Caco-2 (cell line): Measurements from ENCODE around the gene TEX51. TPM values are rescaled to one million over a fixed set of nuclear protein-coding genes. Genes with fewer than 3 reads are reported as not detected.

Experiments used
- BruUV-seq: library from RNA; stranded (reverse); fragments of 400-500 nt; replicated peaks from 2 replicates; lab custom pipeline; 2021; lab: Mats Ljungman, UMichigan
- CTCF ChIA-PET: fragments of 300-600 bp; sonication (Branson Sonifier 250); formaldehyde crosslinking; loops from one replicate; lab custom pipeline; 2022; ENCODE audit warnings: antibody characterized with exemption; lab: Charles Lee
- POLR2A ChIA-PET: fragments of 300-600 bp; sonication (Branson Sonifier 250); formaldehyde crosslinking; loops from one replicate; lab custom pipeline; 2022; ENCODE audit warnings: antibody characterized with exemption; lab: Charles Lee
- DNase-seq, 2 experiments: peaks; one replicate each; pipeline versions ENCODE4 v3.0.0 to v3.0.0-alpha.2; 2020 to 2022
- H3K27me3 ChIP-seq: replicated peaks from 2 replicates; pipeline ENCODE4 v1.6.0; 2011; ENCODE audit warnings: low read length; ENCODE audit not compliant: control insufficient read depth, insufficient read depth
- H3K36me3 ChIP-seq: 2 replicates; pipeline ENCODE4 v1.5.1; 2011; ENCODE audit warnings: low read length; ENCODE audit not compliant: control insufficient read depth, insufficient read depth
- H3K4me1 ChIP-seq: fragments of 250-450 bp; sonication (Bioruptor Pico); 2 replicates; pipeline ENCODE4 v1.5.1; 2020; ENCODE audit warnings: mild to moderate bottlenecking
- H3K4me3 ChIP-seq: 2 replicates; pipeline ENCODE4 v1.5.1; 2011; ENCODE audit warnings: low read depth, mild to moderate bottlenecking, control low read depth, low read length
- H3K9me3 ChIP-seq: fragments of 250-450 bp; sonication (Bioruptor Pico); 2 replicates; pipeline ENCODE4 v1.5.1; 2020; ENCODE audit warnings: mild to moderate bottlenecking, moderate library complexity
- H3K27ac Mint-ChIP-seq: one replicate; pipeline ENCODE4 v1.8.0; 2022; ENCODE audit warnings: mixed read lengths; ENCODE audit not compliant: unreplicated experiment
- H3K27me3 Mint-ChIP-seq: one replicate; pipeline ENCODE4 v1.8.0; 2022; ENCODE audit warnings: mixed read lengths; ENCODE audit not compliant: insufficient read depth, unreplicated experiment
- H3K36me3 Mint-ChIP-seq: one replicate; pipeline ENCODE4 v1.8.0; 2022; ENCODE audit warnings: mild to moderate bottlenecking, mixed read lengths; ENCODE audit not compliant: insufficient read depth, unreplicated experiment
- H3K4me1 Mint-ChIP-seq: one replicate; pipeline ENCODE4 v1.8.0; 2022; ENCODE audit warnings: low read depth, mixed read lengths; ENCODE audit not compliant: unreplicated experiment
- H3K4me3 Mint-ChIP-seq: one replicate; pipeline ENCODE4 v1.8.0; 2022; ENCODE audit warnings: mild to moderate bottlenecking, moderate library complexity, mixed read lengths; ENCODE audit not compliant: unreplicated experiment
- H3K9me3 Mint-ChIP-seq: one replicate; pipeline ENCODE4 v1.8.0; 2022; ENCODE audit warnings: mixed read lengths; ENCODE audit not compliant: unreplicated experiment
- intact Hi-C: fragments of 100-400 bp; cut with micrococcal nuclease; formaldehyde crosslinking; loops from one replicate; pipeline ENCODE4 v1.10.0; 2022; ENCODE audit not compliant: unreplicated experiment
- total RNA-seq: library from RNA; stranded (reverse); gene quantifications from 2 replicates; pipeline ENCODE4 v1.2.3, GENCODE V29; 2022
- TF ChIP-seq, protein P1 (sequence below), 2 experiments: fragments of 200-600 bp in 1 of 2; IDR thresholded peaks; 1 replicate in 1 of 2; 2 replicates in 1 of 2; pipeline versions ENCODE4 v1.5.1 to v1.8.0; 2011 to 2022; ENCODE audit warnings: antibody characterized with exemption in 1 of 2, control low read depth in 1 of 2, inconsistent platforms in 1 of 2, low read depth in 1 of 2, low read length in 1 of 2, mild to moderate bottlenecking in 1 of 2, moderate library complexity in 1 of 2; ENCODE audit not compliant: insufficient read depth in 1 of 2, severe bottlenecking in 1 of 2, unreplicated experiment in 1 of 2

TEX51 gene
- total RNA-seq, 1 experiment from 2014 or later, result not detected

DNA sequence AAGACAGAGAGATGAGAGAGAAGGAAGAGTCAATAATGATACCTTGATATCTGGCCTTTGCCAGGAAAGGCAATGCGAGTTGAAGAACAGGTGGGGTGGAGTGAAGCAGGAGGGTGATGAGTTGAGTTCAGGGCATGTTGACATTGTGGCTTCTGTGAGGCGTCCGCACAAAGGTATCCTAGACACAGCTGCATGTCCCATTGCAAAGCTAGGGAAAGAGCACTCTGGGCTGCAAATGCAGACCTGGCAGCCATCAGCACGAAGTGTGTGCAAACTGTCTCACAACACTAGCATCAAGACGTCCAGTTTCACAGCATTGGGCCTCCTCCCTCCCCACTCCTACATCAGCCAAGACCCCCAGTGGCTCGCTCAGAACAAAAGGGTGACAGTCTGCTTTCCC, 36.1 kb downstream of the TEX51 start:
- DNase-seq, result no peak
- CTCF ChIA-PET, result no interaction called here
- Histone ChIP-seq H3K36me3 (no peaks in the 10 kb centered on the region), H3K27me3 (no peaks in the 10 kb centered on the region), H3K4me3 (no peak overlapping the region), H3K4me1 (no peaks in the 10 kb centered on the region), H3K9me3 (no peaks in the 10 kb centered on the region)
- POLR2A ChIA-PET, result no interaction called here
- Mint-ChIP-seq H3K4me3 (no peak overlapping the region), H3K27ac (no peak overlapping the region), H3K4me1 (no peaks in the 10 kb centered on the region), H3K27me3 (peaks cover 5% of the 10 kb centered on the region), H3K9me3 (no peaks in the 10 kb centered on the region), H3K36me3 (no peaks in the 10 kb centered on the region)
- TF ChIP-seq, protein P1, sequence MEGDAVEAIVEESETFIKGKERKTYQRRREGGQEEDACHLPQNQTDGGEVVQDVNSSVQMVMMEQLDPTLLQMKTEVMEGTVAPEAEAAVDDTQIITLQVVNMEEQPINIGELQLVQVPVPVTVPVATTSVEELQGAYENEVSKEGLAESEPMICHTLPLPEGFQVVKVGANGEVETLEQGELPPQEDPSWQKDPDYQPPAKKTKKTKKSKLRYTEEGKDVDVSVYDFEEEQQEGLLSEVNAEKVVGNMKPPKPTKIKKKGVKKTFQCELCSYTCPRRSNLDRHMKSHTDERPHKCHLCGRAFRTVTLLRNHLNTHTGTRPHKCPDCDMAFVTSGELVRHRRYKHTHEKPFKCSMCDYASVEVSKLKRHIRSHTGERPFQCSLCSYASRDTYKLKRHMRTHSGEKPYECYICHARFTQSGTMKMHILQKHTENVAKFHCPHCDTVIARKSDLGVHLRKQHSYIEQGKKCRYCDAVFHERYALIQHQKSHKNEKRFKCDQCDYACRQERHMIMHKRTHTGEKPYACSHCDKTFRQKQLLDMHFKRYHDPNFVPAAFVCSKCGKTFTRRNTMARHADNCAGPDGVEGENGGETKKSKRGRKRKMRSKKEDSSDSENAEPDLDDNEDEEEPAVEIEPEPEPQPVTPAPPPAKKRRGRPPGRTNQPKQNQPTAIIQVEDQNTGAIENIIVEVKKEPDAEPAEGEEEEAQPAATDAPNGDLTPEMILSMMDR (IDR thresholded peaks at IDR 0.05; ENCODE audit: insufficient read depth in 1 of 2, low read depth in 1 of 2, low read length in 1 of 2, severe bottlenecking in 1 of 2, unreplicated experiment in 1 of 2), result no peak
- no TSS peak for BruUV-seq
- intact Hi-C loops, result no loop called here

DNA sequence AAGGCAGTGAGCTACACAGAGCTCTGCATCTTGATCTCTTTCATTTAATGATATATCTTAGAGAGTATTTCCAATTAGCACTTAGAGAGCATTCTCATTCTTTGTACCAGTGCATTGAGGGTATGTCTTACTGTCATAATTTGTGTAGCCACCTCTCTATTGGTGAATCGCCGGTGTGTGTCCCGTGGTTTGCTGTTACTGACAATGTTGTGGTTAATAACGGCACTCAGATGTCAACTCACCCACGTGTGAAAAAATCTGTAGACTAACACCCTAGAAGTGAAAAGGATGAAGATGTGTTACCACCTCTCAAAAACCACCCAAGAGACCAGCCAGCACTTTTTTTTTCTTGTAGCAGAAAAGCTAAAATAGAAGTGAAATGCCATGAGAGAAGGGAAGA, 37.1 kb downstream of the TEX51 start:
- Mint-ChIP-seq H3K4me3 (no peak overlapping the region), H3K27ac (no peak overlapping the region), H3K27me3 (peaks cover 5% of the 10 kb centered on the region), H3K36me3 (no peaks in the 10 kb centered on the region), H3K4me1 (no peaks in the 10 kb centered on the region), H3K9me3 (no peaks in the 10 kb centered on the region)
- Histone ChIP-seq H3K4me3 (no peak overlapping the region), H3K9me3 (no peaks in the 10 kb centered on the region), H3K27me3 (no peaks in the 10 kb centered on the region), H3K36me3 (no peaks in the 10 kb centered on the region), H3K4me1 (no peaks in the 10 kb centered on the region)
- intact Hi-C loops, result no loop called here
- CTCF ChIA-PET, result no interaction called here
- BruUV-seq, result no TSS peak
- no peak for DNase-seq
- TF ChIP-seq, protein P1 (IDR thresholded peaks at IDR 0.05; ENCODE audit: insufficient read depth in 1 of 2, low read depth in 1 of 2, low read length in 1 of 2, severe bottlenecking in 1 of 2, unreplicated experiment in 1 of 2), result no peak
- POLR2A ChIA-PET, result no interaction called here

DNA sequence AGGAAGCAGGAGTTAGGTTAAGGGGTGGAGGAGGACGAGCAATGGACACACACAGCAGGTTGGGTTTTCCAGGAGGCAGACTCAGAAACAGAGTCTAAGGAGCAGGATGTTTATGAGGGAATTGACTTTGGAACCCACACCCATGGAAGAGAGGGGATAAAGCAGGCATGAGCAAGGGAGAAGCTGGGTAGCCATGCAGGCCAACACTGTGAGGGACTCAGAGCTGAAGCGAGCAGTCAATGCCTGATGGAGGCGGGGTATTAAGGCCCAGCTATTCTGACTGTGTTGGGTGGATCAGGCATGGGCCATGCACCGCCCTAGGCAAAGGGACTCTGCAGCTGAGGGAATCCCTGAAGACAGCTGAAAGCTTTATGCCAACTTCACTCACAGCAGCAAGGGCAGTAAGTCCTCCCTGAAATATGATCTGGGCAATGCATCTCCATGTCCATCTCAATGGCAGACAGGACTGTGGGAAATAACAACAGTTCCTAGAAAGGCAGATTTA, 37.6 kb downstream of the TEX51 start:
- DNase-seq, result no peak
- TF ChIP-seq, protein P1 (IDR thresholded peaks at IDR 0.05; ENCODE audit: insufficient read depth in 1 of 2, low read depth in 1 of 2, low read length in 1 of 2, severe bottlenecking in 1 of 2, unreplicated experiment in 1 of 2), result no peak
- no peaks in the 10 kb centered on the region for H3K27me3 ChIP-seq
- no peaks in the 10 kb centered on the region for H3K36me3 Mint-ChIP-seq
- peaks cover 5% of the 10 kb centered on the region for H3K27me3 Mint-ChIP-seq
- no peaks in the 10 kb centered on the region for H3K9me3 Mint-ChIP-seq
- POLR2A ChIA-PET, result no interaction called here
- H3K4me3 Mint-ChIP-seq, result no peak overlapping the region
- intact Hi-C loops, result no loop called here
- H3K4me1 Mint-ChIP-seq, result no peaks in the 10 kb centered on the region
- no TSS peak for BruUV-seq
- H3K27ac Mint-ChIP-seq, result no peak overlapping the region
- no peaks in the 10 kb centered on the region for H3K4me1 ChIP-seq
- H3K4me3 ChIP-seq, result no peak overlapping the region
- CTCF ChIA-PET, result no interaction called here
- no peaks in the 10 kb centered on the region for H3K36me3 ChIP-seq
- H3K9me3 ChIP-seq, result no peaks in the 10 kb centered on the region
